Measurements from ENCODE around the gene CTRB1.

GRCh38 chr16:75222271-75222783 is 3.5 kb downstream of the CTRB1 start:
- TF ChIP-seq EZH2 (IDR thresholded peaks at IDR 0.05; ENCODE audit: insufficient read depth, poor library complexity, severe bottlenecking) (no peak), EZH2phosphoT487 (IDR thresholded peaks at IDR 0.05; ENCODE audit: insufficient read depth, low read depth) (no peak)

Data from GM23248 (cell line).